ENCODE data around the gene CCDC92. TPM values are rescaled to one million over a fixed set of nuclear protein-coding genes. Genes with fewer than 3 reads are reported as not detected.

Gene CCDC92
- total and polyA plus RNA-seq, 10 of the 15 experiments (the other 5 are each of a cell fraction or from before 2014, with no cell fraction given): 0.53 to 11.8 (median 4.2) TPM

DNA sequence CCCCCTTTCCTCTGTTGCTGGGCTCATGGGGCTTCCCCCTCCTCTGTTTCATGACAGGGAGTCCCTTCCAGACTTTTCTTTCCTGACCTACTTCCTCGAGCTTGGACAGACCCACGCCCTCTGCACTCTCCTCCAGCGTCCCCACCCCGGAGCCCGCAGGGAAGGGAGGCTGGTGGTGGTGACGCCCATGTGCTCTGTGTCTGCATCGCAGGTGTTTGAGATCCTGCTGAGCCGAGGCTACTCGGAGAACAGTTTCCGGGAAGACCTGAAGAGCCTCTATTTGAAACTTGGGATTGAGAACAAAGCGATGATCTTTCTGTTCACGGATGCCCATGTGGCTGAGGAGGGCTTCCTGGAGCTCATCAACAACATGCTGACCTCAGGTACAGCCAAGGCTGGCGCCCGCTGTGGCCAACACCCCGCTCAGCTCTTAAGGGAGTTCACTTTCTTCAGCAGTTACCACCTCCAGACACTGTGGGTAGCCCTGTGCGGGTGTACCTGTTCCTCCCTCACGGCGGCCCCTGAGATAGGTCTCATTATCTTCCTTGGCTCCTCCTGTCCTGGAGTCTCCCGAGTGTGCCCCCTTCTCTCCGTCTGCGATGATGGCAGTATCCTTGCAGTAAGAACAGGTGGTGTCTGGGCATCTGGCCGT is 85.6 kb downstream of the CCDC92 start (continued):
- TF ChIP-seq, protein P1, sequence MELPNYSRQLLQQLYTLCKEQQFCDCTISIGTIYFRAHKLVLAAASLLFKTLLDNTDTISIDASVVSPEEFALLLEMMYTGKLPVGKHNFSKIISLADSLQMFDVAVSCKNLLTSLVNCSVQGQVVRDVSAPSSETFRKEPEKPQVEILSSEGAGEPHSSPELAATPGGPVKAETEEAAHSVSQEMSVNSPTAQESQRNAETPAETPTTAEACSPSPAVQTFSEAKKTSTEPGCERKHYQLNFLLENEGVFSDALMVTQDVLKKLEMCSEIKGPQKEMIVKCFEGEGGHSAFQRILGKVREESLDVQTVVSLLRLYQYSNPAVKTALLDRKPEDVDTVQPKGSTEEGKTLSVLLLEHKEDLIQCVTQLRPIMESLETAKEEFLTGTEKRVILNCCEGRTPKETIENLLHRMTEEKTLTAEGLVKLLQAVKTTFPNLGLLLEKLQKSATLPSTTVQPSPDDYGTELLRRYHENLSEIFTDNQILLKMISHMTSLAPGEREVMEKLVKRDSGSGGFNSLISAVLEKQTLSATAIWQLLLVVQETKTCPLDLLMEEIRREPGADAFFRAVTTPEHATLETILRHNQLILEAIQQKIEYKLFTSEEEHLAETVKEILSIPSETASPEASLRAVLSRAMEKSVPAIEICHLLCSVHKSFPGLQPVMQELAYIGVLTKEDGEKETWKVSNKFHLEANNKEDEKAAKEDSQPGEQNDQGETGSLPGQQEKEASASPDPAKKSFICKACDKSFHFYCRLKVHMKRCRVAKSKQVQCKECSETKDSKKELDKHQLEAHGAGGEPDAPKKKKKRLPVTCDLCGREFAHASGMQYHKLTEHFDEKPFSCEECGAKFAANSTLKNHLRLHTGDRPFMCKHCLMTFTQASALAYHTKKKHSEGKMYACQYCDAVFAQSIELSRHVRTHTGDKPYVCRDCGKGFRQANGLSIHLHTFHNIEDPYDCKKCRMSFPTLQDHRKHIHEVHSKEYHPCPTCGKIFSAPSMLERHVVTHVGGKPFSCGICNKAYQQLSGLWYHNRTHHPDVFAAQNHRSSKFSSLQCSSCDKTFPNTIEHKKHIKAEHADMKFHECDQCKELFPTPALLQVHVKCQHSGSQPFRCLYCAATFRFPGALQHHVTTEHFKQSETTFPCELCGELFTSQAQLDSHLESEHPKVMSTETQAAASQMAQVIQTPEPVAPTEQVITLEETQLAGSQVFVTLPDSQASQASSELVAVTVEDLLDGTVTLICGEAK (IDR thresholded peaks at IDR 0.05; ENCODE audit: borderline replicate concordance): no peak
- TF ChIP-seq JUNB (IDR thresholded peaks at IDR 0.05) (no peak), POLR2AphosphoS5 (IDR thresholded peaks at IDR 0.05; ENCODE audit: low read length) (no peak), IKZF1 (conservative IDR thresholded peaks at IDR 0.05) (no peak), SIN3A (IDR thresholded peaks at IDR 0.05; ENCODE audit: low read depth, low read length) (no peak), SREBF2 (IDR thresholded peaks at IDR 0.05; ENCODE audit: low read length) (no peak), ZSCAN29 (IDR thresholded peaks at IDR 0.05) (no peak), NFYB (IDR thresholded peaks at IDR 0.05; ENCODE audit: insufficient read depth, low read depth, low read length) (no peak), SMAD5 (IDR thresholded peaks at IDR 0.05; ENCODE audit: low read depth) (no peak)
- TF ChIP-seq, protein P2, sequence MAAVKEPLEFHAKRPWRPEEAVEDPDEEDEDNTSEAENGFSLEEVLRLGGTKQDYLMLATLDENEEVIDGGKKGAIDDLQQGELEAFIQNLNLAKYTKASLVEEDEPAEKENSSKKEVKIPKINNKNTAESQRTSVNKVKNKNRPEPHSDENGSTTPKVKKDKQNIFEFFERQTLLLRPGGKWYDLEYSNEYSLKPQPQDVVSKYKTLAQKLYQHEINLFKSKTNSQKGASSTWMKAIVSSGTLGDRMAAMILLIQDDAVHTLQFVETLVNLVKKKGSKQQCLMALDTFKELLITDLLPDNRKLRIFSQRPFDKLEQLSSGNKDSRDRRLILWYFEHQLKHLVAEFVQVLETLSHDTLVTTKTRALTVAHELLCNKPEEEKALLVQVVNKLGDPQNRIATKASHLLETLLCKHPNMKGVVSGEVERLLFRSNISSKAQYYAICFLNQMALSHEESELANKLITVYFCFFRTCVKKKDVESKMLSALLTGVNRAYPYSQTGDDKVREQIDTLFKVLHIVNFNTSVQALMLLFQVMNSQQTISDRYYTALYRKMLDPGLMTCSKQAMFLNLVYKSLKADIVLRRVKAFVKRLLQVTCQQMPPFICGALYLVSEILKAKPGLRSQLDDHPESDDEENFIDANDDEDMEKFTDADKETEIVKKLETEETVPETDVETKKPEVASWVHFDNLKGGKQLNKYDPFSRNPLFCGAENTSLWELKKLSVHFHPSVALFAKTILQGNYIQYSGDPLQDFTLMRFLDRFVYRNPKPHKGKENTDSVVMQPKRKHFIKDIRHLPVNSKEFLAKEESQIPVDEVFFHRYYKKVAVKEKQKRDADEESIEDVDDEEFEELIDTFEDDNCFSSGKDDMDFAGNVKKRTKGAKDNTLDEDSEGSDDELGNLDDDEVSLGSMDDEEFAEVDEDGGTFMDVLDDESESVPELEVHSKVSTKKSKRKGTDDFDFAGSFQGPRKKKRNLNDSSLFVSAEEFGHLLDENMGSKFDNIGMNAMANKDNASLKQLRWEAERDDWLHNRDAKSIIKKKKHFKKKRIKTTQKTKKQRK (IDR thresholded peaks at IDR 0.05; ENCODE audit: low read depth, low read length): no peak
- TF ChIP-seq, protein P3, sequence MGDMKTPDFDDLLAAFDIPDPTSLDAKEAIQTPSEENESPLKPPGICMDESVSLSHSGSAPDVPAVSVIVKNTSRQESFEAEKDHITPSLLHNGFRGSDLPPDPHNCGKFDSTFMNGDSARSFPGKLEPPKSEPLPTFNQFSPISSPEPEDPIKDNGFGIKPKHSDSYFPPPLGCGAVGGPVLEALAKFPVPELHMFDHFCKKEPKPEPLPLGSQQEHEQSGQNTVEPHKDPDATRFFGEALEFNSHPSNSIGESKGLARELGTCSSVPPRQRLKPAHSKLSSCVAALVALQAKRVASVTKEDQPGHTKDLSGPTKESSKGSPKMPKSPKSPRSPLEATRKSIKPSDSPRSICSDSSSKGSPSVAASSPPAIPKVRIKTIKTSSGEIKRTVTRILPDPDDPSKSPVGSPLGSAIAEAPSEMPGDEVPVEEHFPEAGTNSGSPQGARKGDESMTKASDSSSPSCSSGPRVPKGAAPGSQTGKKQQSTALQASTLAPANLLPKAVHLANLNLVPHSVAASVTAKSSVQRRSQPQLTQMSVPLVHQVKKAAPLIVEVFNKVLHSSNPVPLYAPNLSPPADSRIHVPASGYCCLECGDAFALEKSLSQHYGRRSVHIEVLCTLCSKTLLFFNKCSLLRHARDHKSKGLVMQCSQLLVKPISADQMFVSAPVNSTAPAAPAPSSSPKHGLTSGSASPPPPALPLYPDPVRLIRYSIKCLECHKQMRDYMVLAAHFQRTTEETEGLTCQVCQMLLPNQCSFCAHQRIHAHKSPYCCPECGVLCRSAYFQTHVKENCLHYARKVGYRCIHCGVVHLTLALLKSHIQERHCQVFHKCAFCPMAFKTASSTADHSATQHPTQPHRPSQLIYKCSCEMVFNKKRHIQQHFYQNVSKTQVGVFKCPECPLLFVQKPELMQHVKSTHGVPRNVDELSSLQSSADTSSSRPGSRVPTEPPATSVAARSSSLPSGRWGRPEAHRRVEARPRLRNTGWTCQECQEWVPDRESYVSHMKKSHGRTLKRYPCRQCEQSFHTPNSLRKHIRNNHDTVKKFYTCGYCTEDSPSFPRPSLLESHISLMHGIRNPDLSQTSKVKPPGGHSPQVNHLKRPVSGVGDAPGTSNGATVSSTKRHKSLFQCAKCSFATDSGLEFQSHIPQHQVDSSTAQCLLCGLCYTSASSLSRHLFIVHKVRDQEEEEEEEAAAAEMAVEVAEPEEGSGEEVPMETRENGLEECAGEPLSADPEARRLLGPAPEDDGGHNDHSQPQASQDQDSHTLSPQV (IDR thresholded peaks at IDR 0.05): no peak
- TF ChIP-seq, protein P4, sequence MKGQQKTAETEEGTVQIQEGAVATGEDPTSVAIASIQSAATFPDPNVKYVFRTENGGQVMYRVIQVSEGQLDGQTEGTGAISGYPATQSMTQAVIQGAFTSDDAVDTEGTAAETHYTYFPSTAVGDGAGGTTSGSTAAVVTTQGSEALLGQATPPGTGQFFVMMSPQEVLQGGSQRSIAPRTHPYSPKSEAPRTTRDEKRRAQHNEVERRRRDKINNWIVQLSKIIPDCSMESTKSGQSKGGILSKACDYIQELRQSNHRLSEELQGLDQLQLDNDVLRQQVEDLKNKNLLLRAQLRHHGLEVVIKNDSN (IDR thresholded peaks at IDR 0.05; ENCODE audit: borderline replicate concordance, extremely low read length, insufficient read depth, low read depth, low read length): no peak

Data from GM12878 (cell line).